Fibroblast of the aortic adventitia (primary cell): ENCODE data around the gene ST3GAL2. TPM values are rescaled to one million over a fixed set of nuclear protein-coding genes. Genes with fewer than 3 reads are reported as not detected.
A peak's percentile ranks its signal among the peaks of the same experiment; 100 is the strongest.

Source experiments
- DNase-seq: peaks from one replicate; pipeline ENCODE4 v3.0.0-alpha.2; 2010; ENCODE audit warnings: low read depth
- H3K4me3 ChIP-seq: 2 replicates; pipeline ENCODE4 v1.5.1; 2011; ENCODE audit warnings: low read depth, mild to moderate bottlenecking, control low read depth, low read length, moderate library complexity
- total RNA-seq: library from RNA; depleted of rRNA; stranded (reverse); fragments of >200 nt; gene quantifications from 2 replicates; pipeline ENCODE4 v1.2.3, GENCODE V29; 2012; ENCODE audit warnings: low replicate concordance
- TF ChIP-seq, protein P1 (sequence below): IDR thresholded peaks from 2 replicates; pipeline ENCODE4 v1.5.1; 2011; ENCODE audit warnings: mild to moderate bottlenecking, low read length, control low read depth, inconsistent platforms; ENCODE audit not compliant: insufficient read depth

The ST3GAL2 gene
- total RNA-seq, 1 donor, result 16.7 TPM

DNA sequence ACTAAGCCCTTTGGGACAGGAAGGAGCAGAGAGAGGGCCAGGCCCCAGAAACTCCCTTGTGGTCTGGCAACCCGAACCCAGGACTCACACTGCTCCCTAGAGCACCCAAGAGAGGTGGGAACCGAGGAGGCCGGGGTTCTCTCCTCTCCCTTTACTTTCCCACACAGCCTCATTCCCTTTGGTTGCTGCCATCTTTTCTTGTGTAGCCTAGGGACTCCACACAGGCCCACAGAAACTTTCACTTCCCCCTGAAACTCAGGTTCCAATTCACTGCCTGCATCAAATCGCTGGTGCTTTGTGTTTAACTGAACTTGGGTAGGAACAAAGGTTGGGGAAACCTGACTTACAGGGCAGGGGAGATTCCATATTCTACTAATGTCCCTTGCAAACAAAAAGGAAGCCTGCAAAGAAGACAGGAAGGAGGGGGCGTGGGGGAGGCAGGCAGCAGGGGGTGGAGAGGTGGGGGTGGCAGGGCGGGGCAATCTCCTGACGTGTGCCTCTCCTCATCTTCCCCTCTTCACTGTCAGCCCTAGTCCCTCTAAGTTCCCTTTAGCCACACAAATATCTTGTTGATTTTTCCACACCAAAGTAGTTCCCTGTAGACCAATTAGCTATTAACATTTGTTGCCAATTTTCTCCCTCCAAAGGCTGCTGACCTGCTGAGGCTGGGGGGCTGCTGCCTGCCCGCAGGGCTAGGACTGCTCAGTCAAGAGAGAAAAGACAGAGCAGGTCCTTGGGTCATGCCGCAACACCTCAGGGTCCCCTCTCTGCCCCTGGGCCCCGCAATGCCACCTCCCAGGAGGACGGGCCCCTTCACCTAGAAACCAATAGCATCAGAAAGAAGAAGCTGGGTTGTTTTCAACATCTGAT, 8.0 kb downstream of the ST3GAL2 start:
- no peak overlapping the region for H3K4me3 ChIP-seq
- TF ChIP-seq, protein P1, sequence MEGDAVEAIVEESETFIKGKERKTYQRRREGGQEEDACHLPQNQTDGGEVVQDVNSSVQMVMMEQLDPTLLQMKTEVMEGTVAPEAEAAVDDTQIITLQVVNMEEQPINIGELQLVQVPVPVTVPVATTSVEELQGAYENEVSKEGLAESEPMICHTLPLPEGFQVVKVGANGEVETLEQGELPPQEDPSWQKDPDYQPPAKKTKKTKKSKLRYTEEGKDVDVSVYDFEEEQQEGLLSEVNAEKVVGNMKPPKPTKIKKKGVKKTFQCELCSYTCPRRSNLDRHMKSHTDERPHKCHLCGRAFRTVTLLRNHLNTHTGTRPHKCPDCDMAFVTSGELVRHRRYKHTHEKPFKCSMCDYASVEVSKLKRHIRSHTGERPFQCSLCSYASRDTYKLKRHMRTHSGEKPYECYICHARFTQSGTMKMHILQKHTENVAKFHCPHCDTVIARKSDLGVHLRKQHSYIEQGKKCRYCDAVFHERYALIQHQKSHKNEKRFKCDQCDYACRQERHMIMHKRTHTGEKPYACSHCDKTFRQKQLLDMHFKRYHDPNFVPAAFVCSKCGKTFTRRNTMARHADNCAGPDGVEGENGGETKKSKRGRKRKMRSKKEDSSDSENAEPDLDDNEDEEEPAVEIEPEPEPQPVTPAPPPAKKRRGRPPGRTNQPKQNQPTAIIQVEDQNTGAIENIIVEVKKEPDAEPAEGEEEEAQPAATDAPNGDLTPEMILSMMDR, result no peak
- no peak for DNase-seq

DNA sequence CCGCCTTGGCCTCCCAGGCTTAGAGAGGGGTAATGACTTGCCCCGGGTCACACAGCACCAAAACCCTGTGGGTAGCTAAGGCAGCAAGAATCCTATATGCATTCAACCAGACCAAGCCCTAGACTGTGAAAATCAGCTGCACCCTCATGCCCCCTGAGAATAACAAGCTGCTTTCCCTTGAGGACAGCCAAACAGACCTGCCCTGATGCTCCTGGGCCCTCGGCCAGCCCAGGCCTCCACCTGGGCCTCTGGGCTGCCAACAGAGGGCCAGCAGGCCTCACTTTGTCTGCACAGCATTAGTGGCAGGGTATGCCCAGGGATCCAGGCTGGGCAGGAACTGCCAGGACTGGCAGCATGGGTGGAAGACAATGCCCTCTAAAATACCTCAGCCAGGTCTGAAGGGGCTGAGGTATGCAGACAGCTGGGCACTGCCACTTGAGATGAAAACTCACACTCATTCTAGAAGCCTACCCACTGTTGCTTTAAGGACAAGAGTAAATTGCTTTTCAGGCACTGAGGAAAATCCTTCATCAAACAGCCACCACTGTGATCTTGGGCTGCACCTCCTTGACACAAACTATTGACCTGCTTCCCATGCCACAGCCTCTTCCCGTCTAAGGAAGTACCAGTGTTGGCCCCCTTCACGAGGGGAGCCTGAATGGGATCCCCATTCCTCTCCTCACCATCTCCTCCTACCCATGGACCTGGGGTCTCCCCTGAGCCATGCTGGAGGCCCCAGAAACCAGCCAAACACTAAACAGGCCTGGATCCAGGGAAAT, 8.8 kb downstream of the ST3GAL2 start:
- no peak for DNase-seq
- no peak overlapping the region for H3K4me3 ChIP-seq
- TF ChIP-seq, protein P1, result no peak

GRCh38 chr16:70428178-70428998, 10.5 kb downstream of the ST3GAL2 start:
- DNase-seq, result peak; percentile 96
- H3K4me3 ChIP-seq, result peak overlapping the region; percentile 9
- TF ChIP-seq, protein P1, result no peak

- DNase-seq, result no peak
- TF ChIP-seq, protein P1, result no peak
- H3K4me3 ChIP-seq, result no peak overlapping the region
Measured at GRCh38 chr16:70427786-70428177, 11.1 kb downstream of the ST3GAL2 start.

- TF ChIP-seq, protein P1, result no peak
- no peak for DNase-seq
- no peak overlapping the region for H3K4me3 ChIP-seq
Measured at GRCh38 chr16:70422543-70422942, 16.4 kb downstream of the ST3GAL2 start.
